ENCODE results near the gene TMEM248. TPM values are rescaled to one million over a fixed set of nuclear protein-coding genes. Genes with fewer than 3 reads are reported as not detected.

TMEM248 gene
- total RNA-seq, 1 experiment from 2014 or later: 60.4 TPM

DNA sequence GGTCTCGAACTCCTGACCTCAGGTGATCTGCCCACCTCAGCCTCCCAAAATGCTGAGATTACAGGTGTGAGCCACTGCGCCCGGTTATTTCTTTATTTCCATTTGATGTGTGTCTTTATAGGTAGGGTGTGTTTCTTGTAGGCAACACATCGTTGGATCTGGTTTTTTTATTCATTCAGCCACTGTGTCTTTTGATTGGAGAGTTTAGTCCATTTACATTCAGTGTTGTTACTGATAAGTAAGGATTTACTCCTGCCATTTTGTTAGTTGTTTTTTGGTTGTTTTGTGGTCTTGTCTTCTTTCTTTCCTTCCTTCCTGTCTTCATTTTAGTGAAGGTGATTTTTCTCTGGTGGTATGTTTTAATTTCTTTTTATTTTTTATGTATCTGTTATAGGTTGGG is 16.9 kb downstream of the TMEM248 start:
- no peak overlapping the region for H3K27ac Mint-ChIP-seq
- ChIA-PET CTCF (interaction anchor here (1.2 kb wide), 1 partner anchor 33 kb away, joined by 3 read pairs; no protein-coding TSS in a partner anchor), POLR2A (no interaction called here)
- peaks cover 3% of the 10 kb centered on the region; the same call in 1 of the 2 replicates for H3K4me1 Mint-ChIP-seq
- DNase-seq (ENCODE audit: low spot score) (no peak), ATAC-seq (no peak)
- peaks cover 9% of the 10 kb centered on the region for H3K36me3 Mint-ChIP-seq
- TF ChIP-seq, protein P1, sequence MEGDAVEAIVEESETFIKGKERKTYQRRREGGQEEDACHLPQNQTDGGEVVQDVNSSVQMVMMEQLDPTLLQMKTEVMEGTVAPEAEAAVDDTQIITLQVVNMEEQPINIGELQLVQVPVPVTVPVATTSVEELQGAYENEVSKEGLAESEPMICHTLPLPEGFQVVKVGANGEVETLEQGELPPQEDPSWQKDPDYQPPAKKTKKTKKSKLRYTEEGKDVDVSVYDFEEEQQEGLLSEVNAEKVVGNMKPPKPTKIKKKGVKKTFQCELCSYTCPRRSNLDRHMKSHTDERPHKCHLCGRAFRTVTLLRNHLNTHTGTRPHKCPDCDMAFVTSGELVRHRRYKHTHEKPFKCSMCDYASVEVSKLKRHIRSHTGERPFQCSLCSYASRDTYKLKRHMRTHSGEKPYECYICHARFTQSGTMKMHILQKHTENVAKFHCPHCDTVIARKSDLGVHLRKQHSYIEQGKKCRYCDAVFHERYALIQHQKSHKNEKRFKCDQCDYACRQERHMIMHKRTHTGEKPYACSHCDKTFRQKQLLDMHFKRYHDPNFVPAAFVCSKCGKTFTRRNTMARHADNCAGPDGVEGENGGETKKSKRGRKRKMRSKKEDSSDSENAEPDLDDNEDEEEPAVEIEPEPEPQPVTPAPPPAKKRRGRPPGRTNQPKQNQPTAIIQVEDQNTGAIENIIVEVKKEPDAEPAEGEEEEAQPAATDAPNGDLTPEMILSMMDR (IDR thresholded peaks at IDR 0.05): no peak
- TF ChIP-seq TP53 (CRISPR knock-in tag; IDR thresholded peaks at IDR 0.05) (no peak), JUN (CRISPR knock-in tag; IDR thresholded peaks at IDR 0.05) (no peak), RORB (CRISPR knock-in tag; IDR thresholded peaks at IDR 0.05) (no peak), ZNF121 (CRISPR knock-in tag; IDR thresholded peaks at IDR 0.05) (no peak), MYBL2 (CRISPR knock-in tag; IDR thresholded peaks at IDR 0.05) (no peak), TEAD1 (CRISPR knock-in tag; IDR thresholded peaks at IDR 0.05) (no peak), JAZF1 (CRISPR knock-in tag; IDR thresholded peaks at IDR 0.05) (no peak), ZNF317 (CRISPR knock-in tag; IDR thresholded peaks at IDR 0.05; ENCODE audit: borderline replicate concordance, low read depth) (no peak), IRF2 (CRISPR knock-in tag; IDR thresholded peaks at IDR 0.05; ENCODE audit: borderline replicate concordance, low read depth) (no peak)
- TF ChIP-seq, protein P2, sequence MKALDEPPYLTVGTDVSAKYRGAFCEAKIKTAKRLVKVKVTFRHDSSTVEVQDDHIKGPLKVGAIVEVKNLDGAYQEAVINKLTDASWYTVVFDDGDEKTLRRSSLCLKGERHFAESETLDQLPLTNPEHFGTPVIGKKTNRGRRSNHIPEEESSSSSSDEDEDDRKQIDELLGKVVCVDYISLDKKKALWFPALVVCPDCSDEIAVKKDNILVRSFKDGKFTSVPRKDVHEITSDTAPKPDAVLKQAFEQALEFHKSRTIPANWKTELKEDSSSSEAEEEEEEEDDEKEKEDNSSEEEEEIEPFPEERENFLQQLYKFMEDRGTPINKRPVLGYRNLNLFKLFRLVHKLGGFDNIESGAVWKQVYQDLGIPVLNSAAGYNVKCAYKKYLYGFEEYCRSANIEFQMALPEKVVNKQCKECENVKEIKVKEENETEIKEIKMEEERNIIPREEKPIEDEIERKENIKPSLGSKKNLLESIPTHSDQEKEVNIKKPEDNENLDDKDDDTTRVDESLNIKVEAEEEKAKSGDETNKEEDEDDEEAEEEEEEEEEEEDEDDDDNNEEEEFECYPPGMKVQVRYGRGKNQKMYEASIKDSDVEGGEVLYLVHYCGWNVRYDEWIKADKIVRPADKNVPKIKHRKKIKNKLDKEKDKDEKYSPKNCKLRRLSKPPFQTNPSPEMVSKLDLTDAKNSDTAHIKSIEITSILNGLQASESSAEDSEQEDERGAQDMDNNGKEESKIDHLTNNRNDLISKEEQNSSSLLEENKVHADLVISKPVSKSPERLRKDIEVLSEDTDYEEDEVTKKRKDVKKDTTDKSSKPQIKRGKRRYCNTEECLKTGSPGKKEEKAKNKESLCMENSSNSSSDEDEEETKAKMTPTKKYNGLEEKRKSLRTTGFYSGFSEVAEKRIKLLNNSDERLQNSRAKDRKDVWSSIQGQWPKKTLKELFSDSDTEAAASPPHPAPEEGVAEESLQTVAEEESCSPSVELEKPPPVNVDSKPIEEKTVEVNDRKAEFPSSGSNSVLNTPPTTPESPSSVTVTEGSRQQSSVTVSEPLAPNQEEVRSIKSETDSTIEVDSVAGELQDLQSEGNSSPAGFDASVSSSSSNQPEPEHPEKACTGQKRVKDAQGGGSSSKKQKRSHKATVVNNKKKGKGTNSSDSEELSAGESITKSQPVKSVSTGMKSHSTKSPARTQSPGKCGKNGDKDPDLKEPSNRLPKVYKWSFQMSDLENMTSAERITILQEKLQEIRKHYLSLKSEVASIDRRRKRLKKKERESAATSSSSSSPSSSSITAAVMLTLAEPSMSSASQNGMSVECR (CRISPR knock-in tag; IDR thresholded peaks at IDR 0.05; ENCODE audit: borderline replicate concordance): no peak
- TF ChIP-seq, protein P3, sequence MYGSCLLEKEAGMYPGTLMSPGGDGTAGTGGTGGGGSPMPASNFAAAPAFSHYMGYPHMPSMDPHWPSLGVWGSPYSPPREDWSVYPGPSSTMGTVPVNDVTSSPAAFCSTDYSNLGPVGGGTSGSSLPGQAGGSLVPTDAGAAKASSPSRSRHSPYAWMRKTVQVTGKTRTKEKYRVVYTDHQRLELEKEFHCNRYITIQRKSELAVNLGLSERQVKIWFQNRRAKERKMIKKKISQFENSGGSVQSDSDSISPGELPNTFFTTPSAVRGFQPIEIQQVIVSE (CRISPR knock-in tag; IDR thresholded peaks at IDR 0.05; ENCODE audit: borderline replicate concordance): no peak
- TF ChIP-seq, protein P4, sequence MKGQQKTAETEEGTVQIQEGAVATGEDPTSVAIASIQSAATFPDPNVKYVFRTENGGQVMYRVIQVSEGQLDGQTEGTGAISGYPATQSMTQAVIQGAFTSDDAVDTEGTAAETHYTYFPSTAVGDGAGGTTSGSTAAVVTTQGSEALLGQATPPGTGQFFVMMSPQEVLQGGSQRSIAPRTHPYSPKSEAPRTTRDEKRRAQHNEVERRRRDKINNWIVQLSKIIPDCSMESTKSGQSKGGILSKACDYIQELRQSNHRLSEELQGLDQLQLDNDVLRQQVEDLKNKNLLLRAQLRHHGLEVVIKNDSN (CRISPR knock-in tag; IDR thresholded peaks at IDR 0.05): no peak
- TF ChIP-seq, protein P5, sequence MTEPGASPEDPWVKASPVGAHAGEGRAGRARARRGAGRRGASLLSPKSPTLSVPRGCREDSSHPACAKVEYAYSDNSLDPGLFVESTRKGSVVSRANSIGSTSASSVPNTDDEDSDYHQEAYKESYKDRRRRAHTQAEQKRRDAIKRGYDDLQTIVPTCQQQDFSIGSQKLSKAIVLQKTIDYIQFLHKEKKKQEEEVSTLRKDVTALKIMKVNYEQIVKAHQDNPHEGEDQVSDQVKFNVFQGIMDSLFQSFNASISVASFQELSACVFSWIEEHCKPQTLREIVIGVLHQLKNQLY (CRISPR knock-in tag; IDR thresholded peaks at IDR 0.05): no peak
- TF ChIP-seq, protein P6, sequence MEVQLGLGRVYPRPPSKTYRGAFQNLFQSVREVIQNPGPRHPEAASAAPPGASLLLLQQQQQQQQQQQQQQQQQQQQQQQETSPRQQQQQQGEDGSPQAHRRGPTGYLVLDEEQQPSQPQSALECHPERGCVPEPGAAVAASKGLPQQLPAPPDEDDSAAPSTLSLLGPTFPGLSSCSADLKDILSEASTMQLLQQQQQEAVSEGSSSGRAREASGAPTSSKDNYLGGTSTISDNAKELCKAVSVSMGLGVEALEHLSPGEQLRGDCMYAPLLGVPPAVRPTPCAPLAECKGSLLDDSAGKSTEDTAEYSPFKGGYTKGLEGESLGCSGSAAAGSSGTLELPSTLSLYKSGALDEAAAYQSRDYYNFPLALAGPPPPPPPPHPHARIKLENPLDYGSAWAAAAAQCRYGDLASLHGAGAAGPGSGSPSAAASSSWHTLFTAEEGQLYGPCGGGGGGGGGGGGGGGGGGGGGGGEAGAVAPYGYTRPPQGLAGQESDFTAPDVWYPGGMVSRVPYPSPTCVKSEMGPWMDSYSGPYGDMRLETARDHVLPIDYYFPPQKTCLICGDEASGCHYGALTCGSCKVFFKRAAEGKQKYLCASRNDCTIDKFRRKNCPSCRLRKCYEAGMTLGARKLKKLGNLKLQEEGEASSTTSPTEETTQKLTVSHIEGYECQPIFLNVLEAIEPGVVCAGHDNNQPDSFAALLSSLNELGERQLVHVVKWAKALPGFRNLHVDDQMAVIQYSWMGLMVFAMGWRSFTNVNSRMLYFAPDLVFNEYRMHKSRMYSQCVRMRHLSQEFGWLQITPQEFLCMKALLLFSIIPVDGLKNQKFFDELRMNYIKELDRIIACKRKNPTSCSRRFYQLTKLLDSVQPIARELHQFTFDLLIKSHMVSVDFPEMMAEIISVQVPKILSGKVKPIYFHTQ (CRISPR knock-in tag; IDR thresholded peaks at IDR 0.05): no peak
- no peak overlapping the region for H3K4me3 Mint-ChIP-seq
- H3K9me3 Mint-ChIP-seq: no peaks in the 10 kb centered on the region
- no peaks in the 10 kb centered on the region for H3K27me3 Mint-ChIP-seq (ENCODE audit: low read depth)
